ENCODE data around the gene RRP1B.
"Not testable (repeated sequence)": the region's sequence is repeated elsewhere in the genome, so short reads cannot be mapped to it uniquely, and the experiment has no call there.

The RRP1B gene

DNA sequence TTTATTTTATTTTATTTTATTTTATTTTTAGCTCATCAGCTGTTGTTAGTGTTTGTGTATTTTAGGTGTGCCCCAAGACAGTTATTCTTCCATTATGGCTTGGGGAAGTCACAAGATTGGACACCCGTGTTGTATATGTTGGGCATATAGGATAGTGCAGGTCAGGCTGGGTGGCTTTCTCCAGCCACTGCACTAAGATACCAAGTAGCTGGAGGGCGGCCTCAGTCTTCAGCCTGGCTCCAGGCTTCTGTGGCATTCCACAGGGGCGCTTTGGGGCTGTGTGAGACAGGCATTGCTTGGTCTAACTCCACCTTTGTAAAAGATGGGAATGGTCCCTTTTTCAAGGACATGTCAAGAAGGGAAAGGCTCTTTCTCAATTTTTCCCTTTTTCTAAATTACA is 16.5 kb downstream of the RRP1B start:
- no peak for FAIRE-seq

DNA sequence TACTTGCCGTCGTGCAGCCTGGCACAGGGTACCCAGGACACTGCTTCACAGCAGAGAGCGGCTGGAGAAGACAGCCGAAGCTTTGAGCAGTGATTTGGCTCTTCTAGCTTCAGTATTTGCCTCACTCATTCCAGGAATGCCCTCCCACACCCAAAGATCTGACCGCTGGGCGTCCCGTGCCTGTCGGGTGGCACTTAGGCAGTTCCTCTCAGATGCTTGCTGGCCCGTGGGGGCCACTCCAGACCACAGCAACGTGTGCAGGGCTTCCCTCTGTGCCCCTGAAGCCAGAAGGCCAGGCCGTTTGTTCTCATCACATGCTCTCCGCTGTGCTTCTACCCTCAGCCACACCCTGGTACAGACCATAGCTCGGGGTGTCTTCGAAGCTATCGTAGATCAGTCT is 17.0 kb downstream of the RRP1B start:
- no peak for FAIRE-seq

DNA sequence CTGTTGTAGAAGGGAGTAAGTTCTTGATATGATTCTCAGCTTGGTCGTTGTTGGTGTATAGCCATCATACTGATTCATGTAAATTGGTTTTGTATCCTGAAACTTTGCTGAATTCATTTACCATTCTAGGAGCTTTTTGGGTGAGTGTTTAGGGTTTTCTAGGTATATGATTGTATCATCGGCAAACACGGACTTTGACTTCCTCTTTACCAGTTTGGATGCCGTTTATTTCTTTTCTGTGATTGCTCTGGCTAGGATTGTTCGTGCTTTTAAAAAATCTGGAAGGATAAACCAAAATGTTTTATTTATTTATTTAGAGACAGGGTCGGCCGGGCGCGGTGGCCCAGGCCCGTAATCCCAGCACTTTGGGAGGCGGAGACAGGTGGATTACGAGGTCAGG is 20.6 kb downstream of the RRP1B start:
- FAIRE-seq = no peak

DNA sequence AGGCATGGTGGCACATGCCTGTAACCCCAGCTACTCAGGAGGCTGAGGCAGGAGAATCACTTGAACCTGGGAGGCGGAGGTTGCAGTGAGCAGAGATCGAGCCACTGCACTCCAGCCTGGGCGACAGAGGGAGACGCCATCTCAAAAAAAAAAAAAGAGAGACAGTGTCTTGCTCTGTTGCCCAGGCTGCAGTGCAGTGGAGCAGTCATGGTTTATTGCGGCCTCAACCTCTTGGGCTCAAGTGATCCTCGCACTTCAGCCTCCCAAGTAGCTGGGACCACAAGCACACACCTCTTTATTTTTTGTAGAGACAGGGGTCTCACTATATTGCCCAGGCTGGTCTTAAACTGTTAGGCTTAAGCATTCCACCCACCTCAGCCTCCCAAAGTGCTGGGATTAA is 21.1 kb downstream of the RRP1B start:
- FAIRE-seq = not testable (repeated sequence)

DNA sequence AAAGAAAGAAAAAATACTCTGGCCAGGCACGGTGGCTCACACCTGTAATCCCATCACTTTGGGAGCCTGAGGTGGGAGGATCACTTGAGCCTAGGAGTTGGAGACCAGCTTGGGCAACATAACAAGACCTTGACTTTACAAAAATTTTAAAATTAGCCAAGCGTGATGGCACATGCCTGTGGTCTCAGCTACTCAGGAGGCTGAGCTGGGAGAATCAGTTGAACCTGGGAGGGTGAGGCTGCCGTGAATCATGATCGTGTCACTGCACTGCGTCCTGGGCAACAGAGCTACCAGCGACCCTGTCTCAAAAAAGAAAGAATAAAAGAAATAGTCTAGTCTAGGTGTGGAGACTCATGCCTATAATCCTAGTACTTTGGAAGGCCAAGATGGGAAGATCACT is 22.3 kb downstream of the RRP1B start:
- no peak for FAIRE-seq

DNA sequence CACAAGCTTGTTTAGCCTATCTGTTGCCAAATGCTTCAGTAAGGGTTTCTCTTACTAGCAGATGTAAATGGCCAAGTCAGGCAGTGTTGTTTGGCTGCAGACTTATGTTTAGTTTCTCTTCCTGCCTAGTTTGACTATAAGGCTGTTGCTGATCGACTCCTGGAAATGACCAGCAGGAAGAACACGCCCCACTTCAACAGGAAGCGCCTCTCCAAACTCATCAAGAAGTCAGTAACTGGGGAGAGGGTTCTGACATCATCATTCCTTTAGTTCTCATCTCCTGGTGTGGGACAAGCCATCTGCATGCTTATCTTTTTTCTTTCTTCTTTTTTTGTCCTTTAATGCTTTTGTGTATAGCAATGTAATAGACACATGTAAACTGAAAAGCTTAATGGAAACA is 25.1 kb downstream of the RRP1B start:
- no peak for FAIRE-seq

DNA sequence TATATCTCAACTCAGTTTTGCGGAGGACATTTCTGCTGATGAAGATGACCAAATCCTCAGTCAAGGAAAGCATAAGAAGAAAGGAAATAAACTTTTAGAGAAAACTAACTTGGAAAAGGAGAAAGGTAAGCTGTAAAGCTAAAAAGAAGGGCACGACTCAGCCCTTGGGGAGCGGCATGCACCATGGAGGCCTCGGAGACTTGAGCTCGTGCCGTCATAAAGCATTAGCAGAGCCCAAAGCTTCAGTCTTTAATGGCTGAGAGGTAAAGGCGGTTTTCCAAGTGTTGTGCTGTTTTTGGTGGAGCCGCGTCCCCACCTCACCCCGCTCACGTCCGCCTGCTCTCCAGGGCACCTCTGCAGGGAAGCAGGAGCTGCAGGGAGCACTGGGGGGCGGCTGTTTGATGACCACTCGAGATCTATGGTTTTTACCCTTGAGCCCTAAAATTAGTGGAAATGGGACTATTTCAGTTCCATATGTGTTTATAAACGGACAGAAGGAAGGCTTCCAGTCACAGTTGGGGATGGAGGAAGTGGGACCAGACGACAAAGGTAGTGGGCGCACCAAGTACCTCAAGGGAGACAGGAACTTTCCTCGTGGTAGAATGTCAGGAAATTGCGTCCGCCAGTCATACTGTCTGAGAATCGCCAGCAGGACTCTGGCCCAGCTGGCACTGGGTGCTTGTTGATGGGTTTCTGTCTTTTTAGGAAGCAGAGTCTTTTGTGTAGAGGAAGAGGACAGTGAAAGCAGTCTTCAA is 27.6 kb downstream of the RRP1B start:
- no peak for FAIRE-seq

DNA sequence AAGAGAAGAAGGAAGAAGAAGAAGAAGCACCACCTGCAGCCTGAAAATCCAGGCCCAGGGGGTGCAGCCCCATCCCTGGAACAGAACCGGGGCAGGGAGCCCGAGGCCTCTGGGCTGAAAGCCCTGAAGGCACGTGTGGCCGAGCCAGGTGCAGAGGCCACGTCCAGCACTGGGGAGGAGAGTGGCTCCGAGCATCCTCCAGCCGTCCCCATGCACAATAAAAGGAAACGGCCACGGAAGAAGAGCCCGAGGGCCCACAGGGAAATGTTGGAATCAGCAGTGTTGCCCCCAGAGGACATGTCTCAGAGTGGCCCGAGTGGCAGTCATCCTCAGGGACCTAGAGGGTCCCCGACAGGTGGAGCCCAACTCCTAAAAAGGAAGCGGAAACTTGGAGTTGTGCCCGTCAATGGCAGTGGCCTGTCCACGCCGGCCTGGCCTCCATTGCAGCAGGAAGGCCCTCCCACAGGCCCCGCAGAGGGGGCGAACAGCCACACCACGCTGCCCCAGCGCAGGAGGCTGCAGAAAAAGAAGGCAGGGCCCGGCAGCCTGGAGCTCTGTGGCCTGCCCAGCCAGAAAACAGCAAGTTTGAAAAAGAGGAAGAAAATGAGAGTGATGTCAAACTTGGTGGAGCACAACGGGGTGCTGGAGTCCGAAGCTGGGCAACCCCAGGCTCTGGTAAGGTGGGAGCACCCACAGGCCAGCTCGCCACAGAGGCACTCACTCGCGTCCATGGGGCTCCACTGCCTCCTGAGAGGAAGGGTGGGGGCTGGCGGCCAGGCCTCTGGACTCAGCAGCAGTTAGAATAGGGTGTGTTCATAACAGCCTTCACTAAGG is 28.4 kb downstream of the RRP1B start:
- FAIRE-seq = no peak

DNA sequence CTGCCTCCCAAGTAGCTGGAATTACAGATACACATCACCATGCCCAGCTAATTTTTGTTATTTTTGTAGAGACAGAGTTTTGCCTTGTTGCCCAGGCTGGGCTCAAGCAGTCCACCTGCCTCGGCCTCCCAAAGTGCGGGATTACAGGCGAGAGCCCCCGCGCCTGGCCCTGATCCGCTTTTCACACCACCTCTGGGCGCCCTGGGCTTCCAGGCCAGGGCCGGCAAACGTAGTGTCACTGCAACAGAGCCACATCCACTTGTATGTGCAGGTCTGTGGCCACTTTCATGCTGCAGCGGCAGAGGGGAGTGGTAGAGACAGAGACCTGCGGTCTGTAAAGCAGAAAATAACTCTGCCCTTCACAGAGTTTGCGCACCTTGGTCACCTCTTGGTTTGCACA is 29.5 kb downstream of the RRP1B start:
- no peak for FAIRE-seq

DNA sequence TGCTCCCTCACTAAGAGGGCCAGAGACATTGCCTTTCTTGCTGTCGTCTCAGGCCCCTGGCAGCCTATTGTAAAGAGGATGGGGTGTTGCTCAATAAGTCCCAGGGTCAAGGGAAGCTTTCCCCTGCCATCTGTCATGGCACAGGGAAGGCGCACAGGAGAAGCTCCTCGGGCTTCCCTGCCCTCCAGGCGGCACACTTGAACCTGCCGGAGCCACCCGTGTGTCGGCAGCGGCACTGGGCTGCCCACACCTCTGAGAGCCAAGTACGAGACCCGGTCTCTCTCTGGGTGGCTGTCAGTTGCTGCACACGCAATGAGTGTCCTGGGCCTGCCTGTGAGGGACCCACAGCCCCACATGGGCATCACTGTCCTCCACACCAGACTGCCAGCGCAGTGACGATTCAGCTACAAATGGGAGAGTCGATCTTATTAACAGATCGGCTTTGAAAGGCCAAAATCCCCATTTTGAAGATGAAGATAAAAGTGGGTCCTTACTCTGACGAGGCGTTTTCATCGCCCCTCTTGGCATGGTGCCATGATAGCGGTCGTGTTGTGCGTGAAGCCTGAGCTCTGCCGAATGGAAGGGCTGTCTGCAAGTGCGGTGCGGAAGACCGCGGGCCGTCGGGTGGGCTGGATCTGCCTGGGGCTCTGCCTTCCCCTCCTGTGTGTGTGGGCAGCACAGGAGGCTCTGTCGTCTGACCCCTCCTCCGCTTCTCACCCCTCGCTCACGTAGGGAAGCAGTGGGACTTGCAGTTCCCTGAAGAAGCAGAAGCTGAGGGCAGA is 30.4 kb downstream of the RRP1B start:
- FAIRE-seq = no peak

DNA sequence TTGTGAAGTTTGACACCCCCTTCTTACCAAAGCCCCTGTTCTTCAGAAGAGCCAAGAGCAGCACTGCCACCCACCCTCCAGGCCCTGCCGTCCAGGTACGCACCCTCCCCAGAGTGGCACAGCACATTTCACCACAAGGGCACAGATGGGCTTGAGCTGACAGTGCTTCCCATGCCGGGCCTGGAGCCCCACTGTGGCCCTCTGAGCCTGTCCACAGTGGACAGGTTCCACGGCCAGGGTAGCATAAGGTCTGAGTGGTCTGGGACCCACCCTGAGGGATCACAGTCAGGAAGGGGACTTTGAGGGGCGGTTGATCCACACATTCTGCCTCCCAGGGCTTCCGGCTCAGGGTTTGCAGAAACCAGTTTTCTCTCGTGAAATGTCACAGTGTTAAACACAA is 31.0 kb downstream of the RRP1B start:
- FAIRE-seq = no peak

DNA sequence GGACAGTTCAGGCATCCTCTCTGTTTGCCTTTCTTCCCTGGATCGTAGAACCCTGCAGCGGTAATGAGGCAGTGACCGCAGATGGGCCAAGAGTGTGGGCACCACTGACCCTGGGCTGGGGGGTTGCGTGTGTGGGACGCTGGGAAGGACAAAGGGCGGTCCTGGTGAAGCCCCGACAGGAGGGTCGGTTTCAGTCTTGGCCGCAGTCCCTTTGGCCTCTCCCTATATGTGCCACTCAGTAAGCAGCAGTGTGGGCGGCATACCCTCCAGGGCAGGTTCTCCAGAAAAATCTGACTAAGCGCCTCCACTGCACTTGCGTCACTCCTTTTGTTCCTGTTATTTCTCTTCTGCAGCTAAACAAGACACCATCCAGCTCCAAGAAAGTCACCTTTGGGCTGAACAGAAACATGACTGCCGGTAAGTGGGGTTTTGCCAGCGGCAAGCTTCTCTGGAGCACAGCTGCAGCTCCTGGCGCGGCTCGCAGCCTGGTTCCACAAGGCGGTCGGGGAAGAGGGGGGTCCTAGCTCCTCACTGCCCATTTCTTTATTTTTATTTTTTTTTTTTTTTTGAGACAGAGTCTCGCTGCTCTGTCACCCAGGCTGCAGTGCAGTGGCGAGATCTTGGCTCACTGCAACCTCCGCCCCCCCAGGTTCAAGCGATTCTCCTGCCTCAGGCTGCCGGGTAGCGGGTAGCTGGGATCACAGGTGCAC is 31.9 kb downstream of the RRP1B start:
- FAIRE-seq = no peak

DNA sequence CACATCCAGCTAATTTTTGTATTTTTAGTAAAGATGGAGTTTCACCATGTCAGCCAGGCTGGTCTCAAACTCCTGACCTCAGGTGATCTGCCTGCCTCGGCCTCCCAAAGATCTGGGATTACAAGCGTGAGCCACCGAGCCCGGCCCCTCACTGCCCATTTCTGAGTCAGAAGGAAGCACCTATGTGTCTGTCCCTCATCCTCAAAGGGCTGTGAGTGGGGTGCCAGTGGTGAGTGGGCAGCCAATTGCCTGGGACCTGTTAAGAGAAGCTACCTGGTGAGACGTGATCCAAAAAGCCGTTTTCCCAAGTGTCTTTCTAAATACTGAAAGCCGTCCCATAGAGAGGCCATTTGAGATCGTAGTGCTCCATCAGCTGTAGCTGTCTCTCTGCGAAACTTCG is 32.4 kb downstream of the RRP1B start:
- FAIRE-seq = no peak

DNA sequence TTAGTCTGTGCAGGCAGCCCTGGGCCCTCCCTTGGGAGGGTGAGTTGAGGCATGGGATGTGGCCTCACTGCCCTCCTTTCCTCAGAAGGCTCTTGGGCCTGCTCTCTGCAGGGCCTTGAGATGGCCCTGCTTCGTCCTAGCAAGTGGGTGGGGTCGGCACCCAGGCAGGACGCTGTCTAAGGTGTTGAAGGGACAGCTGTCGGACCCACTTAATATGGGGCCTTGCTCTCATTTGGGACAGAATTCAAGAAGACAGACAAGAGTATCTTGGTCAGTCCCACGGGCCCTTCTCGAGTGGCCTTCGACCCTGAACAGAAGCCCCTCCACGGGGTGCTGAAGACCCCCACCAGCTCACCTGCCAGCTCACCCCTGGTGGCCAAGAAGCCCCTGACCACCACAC is 33.6 kb downstream of the RRP1B start:
- FAIRE-seq = no peak

DNA sequence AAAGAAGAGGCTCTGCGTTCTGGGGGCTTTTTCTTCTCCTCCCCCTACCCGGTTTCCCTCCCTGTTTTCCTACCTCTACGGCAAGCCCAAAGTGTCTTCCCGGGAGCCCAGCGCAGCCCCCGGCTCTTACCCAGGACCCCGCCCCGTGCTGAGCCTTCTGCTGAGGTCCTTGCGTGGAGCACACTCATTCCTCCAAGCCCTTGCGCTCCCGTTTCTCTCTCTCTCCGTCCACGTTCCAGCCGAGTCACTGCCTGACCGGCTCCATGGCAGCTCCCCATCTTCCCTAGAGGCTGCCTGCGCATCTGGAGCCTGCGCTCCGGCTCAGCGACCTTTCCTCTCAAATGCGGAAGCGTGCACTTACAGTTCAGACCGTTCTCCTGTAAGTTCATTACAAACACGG is 34.6 kb downstream of the RRP1B start:
- no peak for FAIRE-seq

DNA sequence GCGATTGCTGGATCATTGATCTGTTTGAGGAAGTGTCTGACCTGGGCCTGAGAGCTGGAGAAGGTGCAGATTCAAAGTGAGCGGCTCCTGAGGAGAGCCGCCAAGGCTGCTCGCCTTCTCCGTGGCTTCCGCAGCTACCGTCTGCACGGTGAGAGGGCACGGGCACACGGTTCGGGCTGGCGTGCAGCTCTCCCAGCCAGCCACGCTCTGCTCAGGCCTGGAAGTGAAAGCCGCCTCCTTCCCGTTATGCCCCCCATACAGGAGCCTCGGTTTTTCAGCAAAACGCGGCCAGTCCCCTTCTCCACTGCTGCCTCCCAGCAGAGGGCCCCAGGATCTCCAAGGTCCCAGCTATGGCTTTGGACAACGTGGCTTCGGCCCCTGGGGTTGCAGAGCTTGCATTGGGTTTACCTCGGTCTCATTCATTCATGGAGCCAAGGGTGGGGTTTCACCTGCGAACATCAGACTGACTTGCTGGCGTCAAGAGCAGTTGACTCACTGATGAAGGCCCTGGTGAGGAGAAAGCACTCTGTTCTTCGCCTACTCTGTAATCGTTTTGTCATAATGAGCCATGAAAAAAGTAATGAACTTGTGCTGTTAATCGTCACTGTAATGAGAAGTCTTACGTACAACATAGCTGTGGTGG is 35.2 kb downstream of the RRP1B start:
- no peak for FAIRE-seq

DNA sequence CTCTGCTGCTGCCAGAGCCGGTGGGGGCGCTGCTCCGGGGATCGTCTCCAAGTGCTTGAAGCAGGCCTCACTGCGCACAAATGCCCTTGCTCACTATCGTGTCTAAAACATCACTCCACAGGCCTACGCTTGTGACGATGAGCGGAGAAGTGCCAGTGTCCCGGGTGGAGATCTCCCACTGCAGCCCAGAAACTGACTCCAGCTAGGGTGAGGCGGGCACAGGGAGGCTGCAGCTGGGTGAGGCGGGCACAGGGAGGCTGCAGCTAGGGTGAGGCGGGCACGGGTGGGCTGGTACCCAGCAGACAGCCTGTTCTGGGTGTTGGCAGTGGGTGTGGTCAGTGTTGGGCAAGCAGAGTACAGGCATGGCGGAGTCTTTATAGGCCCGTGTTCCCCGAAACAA is 36.9 kb downstream of the RRP1B start:
- FAIRE-seq = no peak

DNA sequence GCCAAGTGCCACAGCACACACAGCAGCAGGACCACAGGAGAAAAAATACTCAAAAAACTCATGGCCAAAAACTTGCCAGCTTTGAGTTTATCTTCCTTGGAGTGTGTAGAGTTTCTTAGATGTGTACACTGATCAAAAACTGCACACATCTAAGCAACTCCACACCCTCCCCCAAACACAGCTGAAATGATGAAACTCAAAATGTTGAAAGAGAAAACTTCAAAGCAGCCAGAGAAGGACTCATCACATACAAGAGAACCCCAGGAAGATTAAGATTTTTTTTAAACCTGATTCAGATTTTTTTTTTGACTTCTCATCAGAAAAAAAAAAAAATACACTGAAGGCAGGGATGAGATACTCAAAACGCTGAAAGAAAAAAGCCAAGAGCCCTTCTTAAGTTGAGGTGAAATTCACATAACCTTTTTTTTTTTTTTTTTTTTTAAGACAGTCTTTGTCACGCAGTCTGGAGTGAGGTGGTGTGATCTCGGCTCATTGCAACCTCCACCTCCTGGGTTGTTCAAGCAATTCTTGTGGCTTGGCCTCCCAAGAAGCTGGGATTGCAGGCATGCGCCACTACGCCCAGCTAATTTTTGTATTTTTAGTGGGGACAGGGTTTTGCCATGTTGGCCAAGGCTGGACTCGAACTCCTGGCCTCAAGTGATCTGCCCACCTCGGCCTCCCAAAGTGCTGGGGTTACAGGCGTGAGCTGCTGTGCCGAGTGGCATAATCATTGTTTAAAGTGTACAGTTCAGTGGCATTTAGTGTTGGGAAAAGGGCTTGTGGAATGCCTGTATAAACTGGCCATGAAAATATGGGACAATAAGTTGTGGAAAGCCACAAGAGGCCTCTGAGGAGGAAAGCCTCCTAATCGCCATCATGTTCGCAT is 38.6 kb downstream of the RRP1B start:
- FAIRE-seq = no peak

DNA sequence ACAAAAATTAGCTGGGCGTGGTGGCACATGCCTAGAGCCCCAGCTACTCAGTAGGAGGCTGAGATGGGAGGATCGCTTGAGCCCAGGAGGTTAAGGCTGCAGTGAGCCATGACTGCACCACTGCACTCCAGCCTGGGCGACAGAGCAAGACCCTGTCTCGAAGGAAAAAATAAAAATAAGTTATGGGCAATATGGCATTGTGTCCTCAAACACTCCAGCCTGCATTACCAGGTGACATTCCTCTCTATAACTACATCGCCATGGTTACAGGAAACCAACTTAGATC is 40.1 kb downstream of the RRP1B start:
- FAIRE-seq = not testable (repeated sequence)

DNA sequence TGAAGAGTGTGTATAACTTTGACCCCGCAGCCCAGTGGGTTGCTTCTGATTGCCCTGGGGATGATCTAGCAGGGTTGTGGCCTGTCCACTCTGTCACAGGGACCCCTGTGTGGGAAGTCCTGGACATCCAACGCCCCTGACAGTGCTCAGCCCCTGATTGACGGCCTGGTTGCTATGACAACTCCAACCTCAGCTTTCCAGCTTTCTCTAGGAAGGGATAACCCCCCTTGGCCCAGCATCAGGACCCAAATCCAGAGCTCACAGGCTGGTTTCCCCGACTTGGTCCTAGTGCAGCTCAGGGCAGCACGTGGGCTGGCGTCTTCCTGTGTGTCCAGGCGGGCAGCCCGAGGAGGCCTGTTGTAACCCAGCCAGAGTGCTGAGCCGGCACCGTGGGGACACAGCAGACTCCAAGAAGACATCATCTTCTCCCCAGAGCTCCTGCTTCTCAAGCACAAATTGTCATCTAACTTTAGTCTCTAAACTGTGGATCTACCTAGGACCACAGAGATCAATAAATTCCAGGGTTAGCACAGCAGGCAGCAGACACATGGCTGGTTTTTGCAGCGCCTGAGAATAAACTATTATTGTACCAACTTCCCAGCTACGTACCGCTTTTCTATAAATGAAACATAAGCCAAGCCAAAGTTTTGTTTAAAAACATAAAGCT is 40.7 kb downstream of the RRP1B start:
- no peak for FAIRE-seq

All from G401.6 (cell line).